ENCODE measurements around the gene TRPV4.
"Not testable (repeated sequence)": the region's sequence is repeated elsewhere in the genome, so short reads cannot be mapped to it uniquely, and the experiment has no call there.

Gene TRPV4

DNA sequence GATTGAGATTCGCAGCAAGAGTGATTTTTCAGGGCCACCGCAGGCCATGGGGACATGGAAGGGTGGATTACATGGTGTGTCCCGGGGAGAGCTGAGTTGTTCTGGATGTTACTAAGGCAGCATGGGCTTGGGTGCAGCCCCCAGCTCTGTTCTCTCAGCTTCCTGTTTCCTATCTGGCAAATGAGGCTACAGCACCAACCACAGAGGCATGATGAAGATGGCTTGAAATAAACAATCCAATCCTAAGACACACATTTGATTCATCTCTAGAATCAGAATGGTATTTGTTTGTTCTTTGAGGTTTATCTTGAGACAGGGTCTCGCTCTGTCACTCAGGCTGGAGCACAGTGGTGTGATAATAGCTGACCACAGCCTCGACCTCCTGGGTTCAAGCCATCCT is 25.6 kb upstream of the TRPV4 start:
- DNase-seq = no peak

DNA sequence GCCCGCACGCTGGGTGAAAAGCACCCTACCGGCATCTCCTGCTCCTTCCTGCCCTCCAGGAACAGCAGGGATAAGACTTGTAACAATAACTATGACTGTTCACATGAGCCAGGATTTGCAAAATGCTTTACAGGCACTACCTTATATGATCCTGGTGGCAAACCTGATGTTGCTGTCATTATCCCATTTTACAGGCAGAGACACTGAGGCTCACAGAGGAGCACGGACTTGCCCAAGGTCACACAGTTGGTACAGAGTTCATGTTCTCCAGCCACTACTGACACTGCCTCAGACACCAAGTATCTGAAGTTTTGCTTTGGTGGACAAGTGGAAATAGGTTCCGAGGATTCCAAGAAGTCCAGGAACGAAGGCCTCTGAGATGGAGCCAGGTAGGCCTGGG is 24.5 kb upstream of the TRPV4 start:
- no peak for DNase-seq

- DNase-seq = no peak
Observed at GRCh38 chr12:109855377-109855776, 22.2 kb upstream of the TRPV4 start.

- not testable (repeated sequence) for DNase-seq
Observed at GRCh38 chr12:109850518-109850917, 17.3 kb upstream of the TRPV4 start.

- DNase-seq = no peak
Observed at GRCh38 chr12:109847142-109847735, 14.0 kb upstream of the TRPV4 start.

- no peak for DNase-seq
Observed at GRCh38 chr12:109845824-109846205, 12.6 kb upstream of the TRPV4 start.

- peak; percentile 92 for DNase-seq
Observed at GRCh38 chr12:109844983-109845823, 12.0 kb upstream of the TRPV4 start.

GRCh38 chr12:109844091-109844490 is 10.9 kb upstream of the TRPV4 start:
- no peak for DNase-seq

- DNase-seq = no peak
Observed at GRCh38 chr12:109842021-109842420, 8.8 kb upstream of the TRPV4 start.

- DNase-seq = no peak
Observed at GRCh38 chr12:109841356-109841755, 8.2 kb upstream of the TRPV4 start.

- DNase-seq = no peak
Observed at GRCh38 chr12:109840305-109841074, 7.3 kb upstream of the TRPV4 start.

DNA sequence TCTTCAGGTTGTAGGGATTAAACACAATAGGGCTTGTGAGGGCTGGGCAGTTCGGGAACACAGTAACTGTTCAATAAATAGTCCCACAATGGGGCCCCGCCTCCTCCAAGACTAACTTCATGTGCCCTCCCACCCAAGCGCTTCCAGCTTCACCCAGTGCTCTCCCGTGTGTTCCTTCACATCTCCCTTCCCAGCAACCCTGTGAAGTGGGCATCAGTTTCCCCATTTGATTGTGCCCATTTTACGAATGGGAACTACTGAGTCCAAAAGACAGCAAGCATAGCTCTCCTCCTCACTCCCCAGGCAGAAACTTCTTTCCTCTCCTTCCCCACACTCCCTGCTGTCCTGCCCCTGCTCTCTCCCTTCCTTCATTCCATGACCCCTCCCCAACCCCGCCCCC is 6.2 kb upstream of the TRPV4 start:
- DNase-seq = no peak

GRCh38 chr12:109836916-109837315 is 3.7 kb upstream of the TRPV4 start:
- DNase-seq = no peak

DNA sequence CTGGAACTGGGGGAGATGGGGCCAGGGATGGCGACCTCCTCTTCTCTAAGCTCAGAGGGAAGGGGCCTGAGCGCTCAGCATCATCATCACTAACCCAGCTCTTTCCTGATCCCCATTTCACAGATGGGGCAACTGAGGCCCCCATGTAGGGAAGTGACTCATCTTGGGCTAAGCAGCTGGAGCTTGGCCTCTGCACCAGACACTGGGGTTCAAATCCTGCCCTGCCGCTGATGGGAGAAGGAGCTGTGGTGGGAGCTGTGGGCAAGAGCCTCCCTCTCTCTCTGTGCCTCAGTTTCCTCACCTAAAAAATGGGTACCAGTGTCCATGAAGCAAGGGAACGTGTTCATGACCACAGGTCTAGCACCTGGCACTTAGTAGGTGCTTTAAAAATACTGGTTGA is 2.6 kb upstream of the TRPV4 start:
- DNase-seq = no peak

DNA sequence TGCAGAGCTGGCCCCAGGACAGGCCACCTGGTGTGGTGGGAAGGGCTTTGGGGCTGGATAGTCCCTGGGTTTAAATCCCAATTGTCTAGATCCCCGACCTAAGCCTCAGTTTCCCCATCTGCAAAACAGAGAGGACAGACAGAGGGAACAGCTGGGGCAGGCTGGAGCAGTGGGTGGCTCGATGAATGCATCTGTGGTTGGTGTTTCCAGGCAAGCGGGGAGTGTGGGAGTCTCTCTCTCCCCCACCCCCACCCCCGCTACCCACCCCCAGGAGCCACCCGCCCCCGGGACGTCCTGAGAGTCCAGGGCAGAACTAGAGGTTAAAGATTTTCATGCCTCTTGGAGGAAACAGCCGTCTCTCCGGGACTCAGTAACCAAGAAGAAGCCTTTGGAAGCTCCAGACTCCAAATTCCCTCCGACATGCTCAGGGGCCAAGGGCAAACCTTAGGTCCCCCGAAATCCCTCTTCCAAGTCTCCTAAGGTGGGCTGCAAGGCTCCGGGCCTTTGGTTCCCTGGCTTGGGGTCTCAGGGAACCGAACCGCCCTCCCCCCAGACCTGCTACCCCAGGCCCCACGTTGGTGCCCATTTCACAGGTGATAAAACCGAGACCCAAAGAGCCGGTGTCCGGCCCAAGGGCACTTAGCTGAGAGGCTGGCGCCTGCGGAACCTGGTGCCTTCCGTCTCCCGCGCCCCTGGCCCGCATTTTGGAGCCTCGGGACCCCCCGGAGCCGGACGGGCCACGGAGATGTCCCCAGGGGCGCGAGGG is 474 bp downstream of the TRPV4 start:
- no peak for DNase-seq

GRCh38 chr12:109831929-109832328 is 1.3 kb downstream of the TRPV4 start:
- DNase-seq = no peak

DNA sequence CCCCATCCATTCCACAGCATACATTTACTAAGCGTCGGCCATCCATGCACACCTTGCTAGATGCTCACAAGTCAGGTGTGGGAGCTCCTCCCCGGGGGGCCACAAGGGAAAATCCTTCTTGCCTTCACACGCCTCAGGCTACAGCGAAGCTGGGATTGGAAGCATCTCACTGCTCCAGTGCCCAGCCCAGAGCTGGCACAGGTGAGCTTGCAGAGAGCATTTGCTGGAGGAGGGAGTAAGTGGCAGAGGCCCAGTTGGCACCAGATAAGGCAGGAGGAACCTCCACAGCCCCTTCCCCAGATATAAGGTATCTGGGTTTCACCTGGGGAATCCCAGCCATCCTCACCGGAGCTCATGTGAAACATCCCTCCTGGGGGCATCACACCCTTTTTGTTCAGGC is 1.8 kb downstream of the TRPV4 start:
- DNase-seq = no peak

- DNase-seq = no peak
Observed at GRCh38 chr12:109830718-109831117, 2.5 kb downstream of the TRPV4 start.

- no peak for DNase-seq
Observed at GRCh38 chr12:109830267-109830666, 2.9 kb downstream of the TRPV4 start.

GRCh38 chr12:109829667-109830066 is 3.5 kb downstream of the TRPV4 start:
- DNase-seq = no peak

GRCh38 chr12:109828754-109829511 is 4.3 kb downstream of the TRPV4 start:
- no peak for DNase-seq

Data from femur (tissue), 1 donor.